HTERT RPE-1 (cell line): Measurements from ENCODE around the gene KSR2.

Experiments used
- in situ Hi-C: fragments of 300-500 bp; cut with MboI; formaldehyde crosslinking; loops from 4 replicates; pipeline ENCODE4 v1.14.3; 2020; ENCODE audit warnings: low sequenced_read_pairs

Gene KSR2

GRCh38 chr12:117968151-117968789, 520 bp downstream of the KSR2 start:
- in situ Hi-C loops = no loop called here

GRCh38 chr12:117967512-117967911, 1.3 kb downstream of the KSR2 start:
- in situ Hi-C loops = no loop called here

GRCh38 chr12:117967043-117967442, 1.7 kb downstream of the KSR2 start:
- in situ Hi-C loops = no loop called here

GRCh38 chr12:117966511-117966910, 2.3 kb downstream of the KSR2 start:
- in situ Hi-C loops = no loop called here

GRCh38 chr12:117963836-117964235, 5.0 kb downstream of the KSR2 start:
- in situ Hi-C loops = no loop called here

DNA sequence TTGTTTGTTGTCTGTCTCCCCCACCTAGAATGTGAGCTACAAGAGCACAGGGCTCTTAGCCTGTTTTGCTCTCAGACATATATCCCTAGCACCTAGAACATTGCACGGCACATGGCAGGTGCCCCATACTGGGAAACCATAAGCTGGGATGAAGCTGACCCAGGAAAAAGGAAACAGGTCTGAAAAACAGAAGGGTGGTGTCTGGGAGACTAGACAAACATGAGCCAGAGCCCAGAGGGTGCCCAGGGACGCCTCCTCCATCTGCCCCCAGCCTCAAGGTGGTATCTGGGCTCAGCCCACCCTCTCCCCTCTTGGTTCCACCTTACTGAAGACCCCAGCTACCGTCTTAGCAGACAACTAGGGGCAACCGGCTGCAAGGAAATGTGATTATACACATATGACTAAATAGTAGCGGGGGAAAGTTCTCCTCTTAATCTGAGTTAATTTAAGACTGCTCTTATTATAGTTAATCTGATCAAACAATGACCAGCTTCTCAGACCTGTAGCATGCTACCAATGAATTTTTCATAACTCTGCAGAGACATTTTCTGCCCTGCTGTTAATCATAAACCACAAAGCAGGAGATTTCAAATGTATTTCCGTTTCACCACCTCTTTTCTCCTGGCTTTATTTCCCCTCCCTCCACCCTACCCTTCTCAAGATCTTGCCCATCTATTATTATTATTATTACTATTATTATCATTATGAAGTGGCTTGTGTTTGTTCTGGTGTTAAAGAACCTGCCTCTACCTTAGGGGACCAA, 31.9 kb downstream of the KSR2 start:
- in situ Hi-C loops = no loop called here

DNA sequence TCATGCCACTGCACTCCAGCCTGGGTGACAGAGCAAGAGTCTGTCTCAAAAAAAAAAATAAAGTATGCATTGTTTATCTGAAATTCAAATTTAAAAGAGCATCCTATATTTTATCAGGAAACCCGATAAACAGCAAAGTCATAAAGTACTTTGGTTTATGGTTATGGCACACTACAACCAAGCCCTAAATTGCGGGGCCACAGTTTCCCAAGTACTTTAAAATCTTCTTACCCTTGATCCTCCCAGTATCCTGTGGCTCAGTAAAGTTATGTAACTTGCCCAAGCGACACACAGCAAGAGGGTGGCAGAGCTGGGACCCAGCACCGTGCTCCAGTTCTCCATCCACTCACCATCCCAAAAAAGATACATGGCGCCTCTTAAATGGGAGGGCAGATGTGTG, 35.2 kb downstream of the KSR2 start:
- in situ Hi-C loops = no loop called here

DNA sequence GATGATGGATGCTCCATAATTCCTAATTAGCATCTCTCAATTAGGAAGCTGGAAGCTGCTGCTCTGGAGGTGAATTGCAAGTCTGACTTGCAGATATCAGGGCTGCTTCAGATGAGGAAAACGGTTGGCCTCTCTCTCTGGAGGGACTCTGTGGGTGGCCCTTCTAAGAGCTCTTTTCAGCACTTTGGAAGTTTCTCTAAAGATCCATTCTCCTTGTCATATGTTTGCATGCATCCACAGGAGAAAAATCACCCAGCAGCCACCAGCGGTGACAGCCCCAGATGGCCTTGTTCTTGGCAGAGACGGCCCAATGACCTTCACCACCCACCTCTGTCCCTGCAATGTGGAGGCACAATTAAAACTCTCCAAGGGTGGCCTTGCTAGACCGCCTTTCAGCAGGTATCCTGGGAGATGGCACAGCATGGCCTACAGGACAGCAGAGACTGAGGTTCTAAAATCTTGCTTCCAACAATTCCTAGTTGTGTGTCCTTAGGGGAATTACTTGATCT, 42.3 kb downstream of the KSR2 start:
- in situ Hi-C loops = no loop called here

- in situ Hi-C loops = no loop called here
Measured at GRCh38 chr12:117921929-117922777, 46.6 kb downstream of the KSR2 start.

DNA sequence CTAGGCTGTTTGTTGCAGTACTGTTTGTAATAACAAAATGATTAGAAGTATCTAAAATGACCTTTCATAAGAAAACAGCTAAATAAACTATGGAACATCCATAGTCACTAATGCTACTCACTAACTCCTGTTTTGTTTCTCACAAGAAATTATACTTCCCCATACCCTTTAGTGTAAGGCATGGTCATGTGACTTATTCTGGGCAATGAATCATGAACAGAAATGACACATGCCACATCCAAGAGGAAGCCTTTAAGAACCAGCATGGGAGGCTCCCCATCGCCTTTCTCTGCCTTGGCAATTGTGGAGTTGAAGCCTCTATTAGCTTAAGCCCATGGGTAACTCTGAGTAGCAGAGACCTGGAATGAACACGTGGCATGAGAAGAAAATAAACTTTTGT, 49.3 kb downstream of the KSR2 start:
- in situ Hi-C loops = no loop called here

DNA sequence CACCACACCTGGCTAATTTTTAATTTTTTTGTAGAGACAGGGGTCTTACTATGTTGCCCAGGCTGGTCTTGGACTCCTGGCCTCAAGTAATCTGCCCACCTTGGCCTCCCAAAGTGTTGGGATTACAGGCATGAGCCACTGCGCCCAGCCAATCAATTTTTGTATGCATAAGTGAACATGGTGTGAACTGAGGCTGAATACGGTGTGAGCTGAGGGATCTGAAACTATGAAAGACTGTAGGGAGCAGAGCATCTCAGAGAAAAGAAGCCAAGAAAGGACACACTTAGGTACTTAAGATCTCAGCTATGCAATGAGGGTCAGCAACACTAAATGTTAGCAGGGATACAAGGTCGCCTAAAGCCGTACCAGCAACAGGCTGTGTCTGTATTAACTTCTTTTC, 54.1 kb downstream of the KSR2 start:
- in situ Hi-C loops = no loop called here

GRCh38 chr12:117912756-117913155, 56.0 kb downstream of the KSR2 start:
- in situ Hi-C loops = no loop called here

DNA sequence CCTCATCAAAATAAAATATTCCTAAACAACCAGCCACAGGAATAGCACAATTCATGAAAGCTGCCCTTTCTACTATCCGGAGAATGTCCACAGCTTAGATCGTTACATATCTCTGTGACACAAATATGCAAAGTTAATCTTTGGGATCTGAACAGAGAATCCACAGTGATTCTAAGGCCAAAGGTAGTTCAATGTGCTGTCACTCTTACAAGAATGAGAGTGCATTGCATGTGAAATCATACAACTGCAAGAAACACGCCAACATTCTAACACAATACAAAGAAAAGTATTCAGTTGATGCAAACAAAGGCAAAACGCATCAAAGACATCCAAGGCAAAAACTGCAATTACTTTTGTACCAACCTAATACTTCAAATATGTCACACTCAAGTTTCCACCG, 60.4 kb downstream of the KSR2 start:
- in situ Hi-C loops = no loop called here

DNA sequence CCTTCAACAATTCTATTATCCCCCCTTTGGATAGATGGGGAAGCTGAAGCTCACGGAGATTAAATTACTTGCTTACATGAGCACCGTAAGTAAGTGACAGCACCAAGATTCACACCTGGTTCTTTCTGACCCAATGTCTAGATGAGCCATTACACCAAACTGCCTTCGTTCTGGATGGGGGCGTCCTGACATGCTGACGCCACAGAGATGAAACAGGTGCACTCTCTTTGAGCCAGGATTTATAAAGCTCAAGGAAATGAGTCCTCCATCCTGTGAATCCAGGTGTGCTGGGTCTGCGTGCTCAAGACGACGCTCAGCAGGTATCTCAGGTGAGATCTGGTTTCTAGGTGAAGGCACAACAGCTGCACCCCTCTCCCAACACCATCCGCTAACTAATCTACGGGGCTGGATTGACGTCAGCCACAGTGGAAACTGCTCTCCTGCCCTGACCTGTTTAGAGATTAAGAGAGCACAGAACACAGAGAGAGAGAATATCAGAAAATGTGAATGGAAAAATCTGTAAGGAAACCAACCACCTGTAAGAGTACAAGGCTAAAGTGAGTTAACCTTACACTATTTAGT, 61.6 kb downstream of the KSR2 start:
- in situ Hi-C loops = no loop called here

DNA sequence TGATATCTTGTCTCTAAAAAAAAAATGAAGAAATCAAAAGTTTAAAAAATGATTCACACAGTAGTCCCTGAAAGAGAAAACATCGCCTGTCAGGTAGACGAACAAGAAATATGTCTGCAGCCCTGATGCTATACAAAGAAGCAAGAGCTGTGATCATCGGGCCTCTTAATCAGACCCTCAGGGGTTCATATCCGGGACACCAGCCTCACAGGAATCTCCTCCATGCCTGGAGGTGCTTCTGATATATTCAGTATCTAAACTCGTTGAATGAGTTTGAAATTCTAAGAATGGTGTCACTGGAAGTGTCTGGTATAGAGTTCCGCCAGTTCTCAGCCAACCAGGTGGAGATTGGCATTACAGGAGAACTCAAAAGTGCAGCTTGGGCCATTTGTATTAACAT, 64.7 kb downstream of the KSR2 start:
- in situ Hi-C loops = no loop called here

DNA sequence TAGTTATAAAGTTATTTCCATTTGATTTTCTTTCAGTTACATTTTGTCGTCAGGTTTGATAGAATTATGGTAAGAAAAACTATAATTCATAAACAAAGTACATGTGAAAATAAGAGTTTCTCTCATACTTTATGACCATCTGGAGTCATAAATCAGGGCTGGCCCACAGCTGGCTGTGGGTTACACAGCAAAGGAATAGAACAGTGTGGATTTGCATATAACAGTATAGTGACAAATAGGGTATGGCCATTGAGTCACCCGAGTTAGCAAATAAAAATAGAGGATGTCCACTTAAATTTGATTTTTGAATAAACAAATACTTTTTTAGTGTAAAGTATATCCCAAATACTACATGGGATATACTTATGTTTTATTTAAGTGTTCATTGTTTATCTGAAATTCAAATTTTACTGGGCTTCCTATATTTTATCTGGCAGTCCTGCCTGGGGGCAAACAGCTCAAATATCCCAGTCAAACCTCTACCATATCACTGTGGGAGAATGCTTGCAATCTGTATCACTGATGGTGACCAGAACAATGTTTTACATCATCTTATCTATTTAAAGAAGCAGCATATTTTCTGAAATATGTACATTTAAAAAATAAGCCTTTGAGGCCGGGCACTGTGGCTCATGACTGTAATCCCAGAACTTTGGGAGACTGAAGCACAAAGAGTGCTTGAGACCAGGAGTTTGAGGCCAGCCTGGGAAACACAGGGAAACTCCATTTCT, 65.5 kb downstream of the KSR2 start:
- in situ Hi-C loops = no loop called here

DNA sequence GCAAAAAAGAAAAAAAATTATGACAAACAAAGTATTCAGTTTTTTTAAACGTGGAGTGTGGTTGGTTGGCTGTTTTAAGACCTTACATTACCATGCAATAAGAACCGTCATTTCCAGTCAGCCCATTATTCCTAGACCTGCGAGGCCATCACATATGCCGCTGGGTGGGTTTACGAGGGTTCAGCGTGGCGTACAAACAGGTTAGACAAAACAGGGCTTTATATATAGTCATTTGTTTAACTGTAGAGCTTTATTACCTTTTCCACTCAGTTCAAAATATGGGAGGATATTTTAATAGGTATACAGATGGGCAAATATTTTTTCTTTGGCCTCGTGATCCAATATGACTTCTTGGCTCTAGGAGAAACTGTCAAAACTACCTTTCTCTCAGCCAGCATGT, 67.2 kb downstream of the KSR2 start:
- in situ Hi-C loops = no loop called here

DNA sequence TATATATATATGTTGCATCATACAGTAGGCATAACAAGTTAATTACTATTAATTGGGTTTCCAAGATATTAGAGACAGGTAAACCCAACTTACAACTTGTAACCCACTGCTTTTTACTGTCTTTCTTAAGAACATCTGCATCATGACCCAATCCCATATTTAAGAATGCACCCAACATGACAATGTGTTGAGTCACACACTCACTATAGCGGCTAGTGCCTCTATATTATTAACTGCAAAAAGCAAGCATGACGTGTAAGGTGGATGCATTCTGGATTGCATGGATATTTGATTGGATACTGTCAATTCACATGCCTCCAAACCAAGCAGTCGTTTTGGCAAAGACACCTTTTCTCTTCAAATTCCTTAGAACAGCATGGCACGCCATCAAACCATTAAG, 68.2 kb downstream of the KSR2 start:
- in situ Hi-C loops = no loop called here

GRCh38 chr12:117897372-117898161, 71.2 kb downstream of the KSR2 start:
- in situ Hi-C loops = no loop called here

GRCh38 chr12:117896009-117896408, 72.8 kb downstream of the KSR2 start:
- in situ Hi-C loops = no loop called here
